HG02610 (cell line): ENCODE measurements around the gene SRRM2.

Source experiments
- ATAC-seq: cut with Tn5 transposase; IDR thresholded peaks from one replicate; pipeline ENCODE4 v1.9.1; 2021; ENCODE audit warnings: mild to moderate bottlenecking, moderate library complexity; ENCODE audit not compliant: unreplicated experiment

Gene SRRM2

DNA sequence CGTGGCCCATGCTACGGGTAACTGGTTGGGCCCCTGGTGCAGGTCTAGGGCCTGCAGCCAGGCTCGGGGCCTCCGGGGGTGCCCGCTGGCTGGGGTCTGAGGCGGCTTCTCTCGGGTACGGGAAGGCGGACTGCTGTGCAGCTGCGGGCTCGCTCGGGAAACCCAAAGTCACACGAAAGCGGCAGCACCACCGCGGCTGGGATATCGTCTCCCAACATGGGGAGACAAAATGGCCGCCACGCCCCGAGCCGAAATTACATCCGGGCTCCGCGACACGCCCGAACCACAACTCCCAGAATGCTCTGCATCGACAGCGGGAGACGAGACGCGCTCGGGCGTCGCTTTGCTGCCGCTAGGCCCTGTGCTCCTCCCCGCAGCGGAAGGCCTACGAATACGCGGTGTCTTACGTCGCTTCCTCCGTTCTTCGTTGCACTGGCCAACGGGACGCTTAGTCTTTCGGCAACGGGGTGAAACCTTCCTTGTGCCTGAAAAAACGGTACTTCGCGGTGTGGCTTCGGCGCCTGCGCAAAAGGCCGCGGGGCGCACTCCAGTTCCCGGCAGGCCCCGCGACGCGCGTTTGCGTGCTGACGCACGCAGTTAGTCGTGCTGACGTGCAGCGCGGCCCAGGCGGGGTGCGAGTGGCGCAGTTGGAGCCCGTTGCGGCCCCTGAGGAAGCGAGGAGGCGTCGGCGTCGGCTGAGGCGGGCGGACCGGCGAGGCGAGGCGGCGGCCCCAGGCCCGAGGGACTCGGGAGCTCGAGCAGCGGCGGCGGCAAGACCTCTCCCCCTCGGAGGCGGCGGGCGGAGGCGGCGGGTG lies at the start of gene SRRM2:
SRRM2 (plus strand) TSS at position 604 of the 815 bp plus-strand sequence. CDS start 3,727 bp downstream, outside the sequence.
- ATAC-seq, result peak; percentile 78

DNA sequence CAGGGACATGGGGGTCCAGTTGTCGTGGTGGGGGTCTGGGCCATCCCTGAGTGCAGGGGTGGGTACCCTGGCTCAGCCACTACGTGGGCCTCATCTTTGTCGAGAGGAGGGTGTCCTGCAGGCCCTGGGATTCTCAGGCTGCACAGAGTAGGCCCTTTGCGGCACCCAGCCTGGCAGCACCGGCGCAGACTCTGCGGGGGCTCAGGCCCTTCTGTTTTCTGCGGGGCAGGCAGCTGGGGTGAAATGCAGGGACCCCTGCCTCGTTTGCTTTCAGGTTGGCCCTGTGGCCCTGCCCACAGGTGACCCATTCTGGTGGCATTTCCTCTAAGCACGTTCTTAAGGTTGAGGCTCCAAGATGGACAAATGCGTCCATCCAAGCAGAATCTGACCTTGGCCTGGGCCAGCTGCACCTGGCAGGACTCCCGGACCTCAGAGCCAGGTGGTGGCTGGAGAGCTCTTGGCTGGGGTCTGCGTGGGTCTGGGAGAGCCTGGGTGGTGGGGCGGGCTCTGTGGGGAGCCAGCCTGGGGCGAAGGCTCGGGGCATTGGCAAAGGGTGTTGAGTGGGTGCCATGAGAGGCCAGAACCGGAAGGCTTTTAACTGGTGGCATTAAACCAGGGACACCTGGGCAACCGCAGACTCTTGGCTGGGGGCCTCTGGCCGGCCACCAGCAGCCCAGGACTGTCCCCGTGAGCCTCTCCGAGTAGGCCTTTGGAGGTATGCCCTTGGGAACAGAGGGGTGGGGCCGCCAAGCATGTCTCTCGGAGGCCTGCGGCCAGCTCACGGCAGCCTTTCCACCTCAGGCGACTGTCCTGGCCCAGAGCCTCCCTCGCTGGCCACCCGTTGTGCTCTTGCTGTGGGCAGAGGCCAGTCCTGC lies 49.3 kb upstream of the SRRM2 start:
- no peak for ATAC-seq

- no peak for ATAC-seq
Observed at GRCh38 chr16:2704166-2704982, 48.1 kb upstream of the SRRM2 start.

DNA sequence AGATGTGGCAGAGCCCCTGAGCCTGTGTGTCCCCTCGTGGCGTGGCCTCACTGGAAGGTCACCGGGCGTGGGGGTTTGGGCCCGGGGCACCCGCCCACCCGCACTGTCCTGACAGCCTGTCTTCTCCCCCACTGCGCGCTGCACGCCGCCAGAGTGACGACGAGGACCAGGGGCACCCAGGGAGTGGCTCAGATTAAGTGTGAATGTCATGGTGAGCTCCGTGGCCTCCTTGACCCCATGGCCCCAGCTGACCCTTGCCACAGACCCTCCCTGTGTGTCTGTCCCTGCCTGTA lies 47.5 kb upstream of the SRRM2 start:
- ATAC-seq, result no peak

DNA sequence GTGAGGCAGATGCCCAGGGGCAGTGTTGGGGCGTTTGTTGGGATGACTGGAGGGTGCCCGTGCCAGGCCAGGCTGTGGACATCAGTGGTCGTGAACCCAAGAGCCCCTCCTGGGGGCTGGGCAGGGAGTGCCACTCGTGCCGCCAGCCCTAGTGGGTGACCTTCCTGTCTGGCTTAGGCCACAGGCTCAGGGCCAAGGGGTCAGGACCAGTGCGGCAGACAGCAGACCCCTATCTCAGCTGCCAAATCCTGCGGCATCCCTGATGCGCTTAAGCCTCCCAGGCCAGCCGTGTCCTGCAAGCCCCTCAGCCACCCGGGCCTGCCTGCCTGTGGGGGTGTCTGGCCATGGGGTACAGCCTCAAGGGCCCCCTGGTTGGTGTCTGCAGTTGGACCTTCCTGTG lies 47.1 kb upstream of the SRRM2 start:
- no peak for ATAC-seq

GRCh38 chr16:2706085-2706484 lies 46.4 kb upstream of the SRRM2 start:
- no peak for ATAC-seq

GRCh38 chr16:2706611-2707311 lies 45.7 kb upstream of the SRRM2 start:
- no peak for ATAC-seq

- no peak for ATAC-seq
Observed at GRCh38 chr16:2707368-2708289, 44.8 kb upstream of the SRRM2 start.

GRCh38 chr16:2708290-2708639 lies 44.2 kb upstream of the SRRM2 start:
- no peak for ATAC-seq

- ATAC-seq, result no peak
Observed at GRCh38 chr16:2708955-2709587, 43.4 kb upstream of the SRRM2 start.

GRCh38 chr16:2709588-2709984 lies 42.9 kb upstream of the SRRM2 start:
- no peak for ATAC-seq

GRCh38 chr16:2710021-2710710 lies 42.3 kb upstream of the SRRM2 start:
- no peak for ATAC-seq

DNA sequence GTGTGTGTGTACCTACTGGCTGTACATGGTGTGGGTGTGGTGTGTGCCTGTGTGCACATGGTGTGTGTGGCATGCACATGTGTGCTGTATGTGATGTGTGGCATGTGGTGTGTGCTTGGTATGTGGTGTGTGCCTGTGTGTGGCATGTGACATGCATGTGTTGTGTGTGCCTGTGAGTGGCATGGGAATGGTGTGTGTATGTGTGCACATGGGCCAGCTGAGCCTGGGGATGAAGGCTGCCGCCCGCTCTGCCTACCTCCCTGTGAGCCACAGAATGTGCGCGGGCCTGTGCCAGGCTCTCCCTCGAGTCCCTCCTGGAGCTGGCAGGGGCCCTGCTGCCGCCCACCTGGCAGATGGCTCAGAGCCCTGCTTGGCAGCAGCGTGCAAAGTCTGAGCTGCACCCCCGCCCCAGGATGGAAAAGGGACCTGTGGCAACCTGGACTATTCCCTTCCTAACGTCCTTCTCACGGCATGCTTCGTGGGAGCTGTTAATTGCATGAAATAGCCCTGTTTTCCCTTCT lies 41.7 kb upstream of the SRRM2 start:
- no peak for ATAC-seq

GRCh38 chr16:2711370-2712062 lies 40.9 kb upstream of the SRRM2 start:
- ATAC-seq, result no peak

DNA sequence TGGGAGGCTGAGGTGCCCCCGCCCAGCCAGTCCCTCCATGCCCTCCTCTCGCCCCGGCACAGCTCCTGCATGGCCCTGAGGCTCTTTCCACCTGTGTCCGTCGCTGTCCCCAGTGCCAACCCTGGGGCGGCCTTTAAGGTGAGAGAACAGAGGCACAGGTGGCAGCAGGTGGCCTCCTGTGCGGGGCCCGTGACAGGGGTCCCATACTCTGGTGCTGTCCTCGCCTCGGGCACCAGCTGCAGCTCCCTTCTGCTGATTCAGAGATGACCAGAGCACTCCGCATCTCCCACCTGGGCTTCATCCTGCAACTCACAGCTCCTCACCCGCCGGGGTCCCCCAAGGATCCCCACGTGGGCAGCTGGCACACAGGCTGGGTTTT lies 40.4 kb upstream of the SRRM2 start:
- ATAC-seq, result no peak

GRCh38 chr16:2712546-2712945 lies 39.9 kb upstream of the SRRM2 start:
- ATAC-seq, result no peak

DNA sequence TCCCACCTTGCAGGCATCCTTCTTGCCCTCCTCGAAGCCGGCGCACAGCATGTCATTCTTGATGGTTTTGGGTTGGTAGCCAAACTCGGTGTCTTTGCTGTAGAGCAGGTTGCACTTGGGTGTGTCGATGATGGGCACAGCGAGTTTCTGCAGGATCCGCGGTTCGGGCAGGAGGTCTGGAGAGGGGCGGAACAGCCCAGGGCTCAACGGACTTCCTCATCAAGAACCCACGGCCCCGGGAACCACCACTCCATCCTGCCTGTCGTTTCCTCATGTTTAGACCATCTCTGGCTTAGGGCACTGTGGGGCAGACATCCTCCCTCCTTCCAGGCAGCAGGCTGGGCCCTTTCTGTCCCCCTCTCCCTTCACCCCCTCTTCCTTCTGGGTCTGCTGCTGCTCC lies 38.9 kb upstream of the SRRM2 start:
- no peak for ATAC-seq
